Peyer's patch (tissue), 4 donors: ENCODE results near the gene HINT2.

Experiments used
- CTCF ChIP-seq, 6 experiments: fragments of 450-650 bp in 4 of 6; fragments of 200-600 bp in 2 of 6; sonication (generic) in 1 of 6; IDR thresholded peaks; one replicate each; pipeline ENCODE4 v1.5.1; 2017 to 2019; ENCODE audit warnings: antibody characterized with exemption in 6 of 6, mild to moderate bottlenecking in 3 of 6, moderate library complexity in 1 of 6
- POLR2A ChIP-seq, 2 donors: fragments of 450-650 bp; IDR thresholded peaks; one replicate each; pipeline ENCODE4 v1.5.1; 2017; ENCODE audit warnings: antibody characterized with exemption in 2 of 2, mild to moderate bottlenecking in 2 of 2, moderate library complexity in 2 of 2

- no peak for TF ChIP-seq POLR2A (IDR thresholded peaks at IDR 0.05)
- no peak for TF ChIP-seq CTCF (IDR thresholded peaks at IDR 0.05)
Measured at GRCh38 chr9:35859990-35860339, 45.1 kb upstream of the HINT2 start.
